Breast epithelium (tissue), 4 donors: ENCODE measurements around the gene SAYSD1. TPM values are rescaled to one million over a fixed set of nuclear protein-coding genes. Genes with fewer than 3 reads are reported as not detected.

Source experiments
- DNase-seq, 2 donors: peaks; one replicate each; pipeline ENCODE4 v3.0.0-alpha.2; 2019; ENCODE audit warnings: low spot score in 2 of 2
- H3K27ac ChIP-seq, 2 donors: fragments of 200-600 bp; sonication (generic) in 1 of 2; one replicate each; pipeline ENCODE4 v1.5.1; 2016 to 2019; ENCODE audit warnings: mild to moderate bottlenecking in 1 of 2
- H3K27me3 ChIP-seq, 2 donors: fragments of 200-600 bp; sonication (generic) in 1 of 2; one replicate each; pipeline versions ENCODE4 v1.5.1 to v1.6.0; 2017 to 2019; ENCODE audit warnings: control low read depth in 1 of 2, mild to moderate bottlenecking in 1 of 2
- H3K36me3 ChIP-seq: fragments of 200-600 bp; one replicate; pipeline ENCODE4 v1.5.1; 2019
- H3K4me1 ChIP-seq, 2 donors: fragments of 200-600 bp; sonication (generic); one replicate each; pipeline ENCODE4 v1.5.1; 2016 to 2019; ENCODE audit warnings: control low read depth in 1 of 2
- H3K4me3 ChIP-seq, 3 donors: fragments of 200-600 bp; sonication (generic); 1 replicate in 2 of 3; 2 replicates in 1 of 3; pipeline ENCODE4 v1.5.1; 2016 to 2019; ENCODE audit warnings: mild to moderate bottlenecking in 3 of 3, moderate library complexity in 2 of 3
- H3K9me3 ChIP-seq, 2 donors: fragments of 200-600 bp; sonication (generic) in 1 of 2; one replicate each; pipeline ENCODE4 v1.5.1; 2016 to 2019; ENCODE audit warnings: control low read depth in 1 of 2
- POLR2A ChIP-seq: fragments of 450-650 bp; IDR thresholded peaks from one replicate; pipeline ENCODE4 v1.6.1; 2016; ENCODE audit warnings: antibody characterized with exemption, mild to moderate bottlenecking, moderate library complexity
- POLR2AphosphoS5 ChIP-seq, 3 donors: sonication (generic); formaldehyde crosslinking; IDR thresholded peaks; one replicate each; pipeline ENCODE4 v1.6.1; 2017; ENCODE audit warnings: antibody characterized with exemption in 3 of 3
- intact Hi-C: fragments of 100-400 bp; cut with DNase I; formaldehyde crosslinking; loops from one replicate; pipeline ENCODE4 v1.15.1; 2023; ENCODE audit warnings: low total_unique reads
- total RNA-seq, 3 donors: library from RNA; depleted of rRNA; stranded (reverse); fragments of >200 nt; gene quantifications; one replicate each; pipeline ENCODE4 v1.1.0, GENCODE V29; 2016
- TF ChIP-seq, protein P1 (sequence below), 3 donors: fragments of 450-650 bp; IDR thresholded peaks; one replicate each; pipeline ENCODE4 v1.5.1; 2016 to 2017; ENCODE audit warnings: antibody characterized with exemption in 3 of 3, mild to moderate bottlenecking in 3 of 3, moderate library complexity in 3 of 3

The SAYSD1 gene
- total RNA-seq, 3 donors from 2014 or later = 21.3 to 35.3 (median 21.8) TPM

DNA sequence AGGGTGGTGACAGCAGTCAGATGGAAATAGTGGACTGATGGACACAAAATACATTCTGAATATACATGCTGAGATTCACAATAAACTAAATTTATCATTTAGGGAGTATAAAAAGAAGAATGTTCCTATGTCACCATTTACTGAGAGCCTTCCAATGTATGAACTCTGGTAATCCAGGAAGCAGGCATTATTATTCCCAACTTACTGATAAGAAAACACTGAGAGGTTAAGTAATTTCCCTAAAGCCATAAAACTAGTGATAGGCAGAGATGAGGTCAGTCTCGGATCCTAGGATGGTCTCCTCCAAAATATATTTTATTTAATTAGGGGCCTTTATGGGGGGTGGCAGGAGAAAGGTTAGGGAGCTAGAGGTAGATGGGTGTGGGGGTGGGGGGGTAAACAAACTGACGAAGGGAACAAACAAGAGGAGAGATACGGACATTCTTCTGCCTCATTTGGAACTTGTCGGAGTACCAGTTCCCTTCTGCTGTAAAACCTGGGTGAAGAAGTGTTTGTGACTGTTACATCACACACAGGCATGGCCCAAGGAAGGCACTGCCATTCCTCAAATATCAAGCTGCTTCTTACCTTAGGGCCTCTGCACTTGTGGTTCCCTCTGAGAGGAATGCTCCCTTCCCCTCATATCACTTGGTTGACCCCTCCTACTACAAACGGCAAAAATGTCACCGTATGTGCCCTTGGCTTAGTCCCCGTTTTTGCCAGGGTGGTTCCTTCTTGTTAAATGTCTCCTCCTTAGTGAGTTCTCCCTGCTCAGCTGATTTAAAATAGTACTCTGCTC is 6.7 kb downstream of the SAYSD1 start:
- TF ChIP-seq POLR2A (no peak), POLR2AphosphoS5 (IDR thresholded peaks at IDR 0.05) (no peak)
- TF ChIP-seq, protein P1, sequence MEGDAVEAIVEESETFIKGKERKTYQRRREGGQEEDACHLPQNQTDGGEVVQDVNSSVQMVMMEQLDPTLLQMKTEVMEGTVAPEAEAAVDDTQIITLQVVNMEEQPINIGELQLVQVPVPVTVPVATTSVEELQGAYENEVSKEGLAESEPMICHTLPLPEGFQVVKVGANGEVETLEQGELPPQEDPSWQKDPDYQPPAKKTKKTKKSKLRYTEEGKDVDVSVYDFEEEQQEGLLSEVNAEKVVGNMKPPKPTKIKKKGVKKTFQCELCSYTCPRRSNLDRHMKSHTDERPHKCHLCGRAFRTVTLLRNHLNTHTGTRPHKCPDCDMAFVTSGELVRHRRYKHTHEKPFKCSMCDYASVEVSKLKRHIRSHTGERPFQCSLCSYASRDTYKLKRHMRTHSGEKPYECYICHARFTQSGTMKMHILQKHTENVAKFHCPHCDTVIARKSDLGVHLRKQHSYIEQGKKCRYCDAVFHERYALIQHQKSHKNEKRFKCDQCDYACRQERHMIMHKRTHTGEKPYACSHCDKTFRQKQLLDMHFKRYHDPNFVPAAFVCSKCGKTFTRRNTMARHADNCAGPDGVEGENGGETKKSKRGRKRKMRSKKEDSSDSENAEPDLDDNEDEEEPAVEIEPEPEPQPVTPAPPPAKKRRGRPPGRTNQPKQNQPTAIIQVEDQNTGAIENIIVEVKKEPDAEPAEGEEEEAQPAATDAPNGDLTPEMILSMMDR (IDR thresholded peaks at IDR 0.05) = no peak
- Histone ChIP-seq H3K9me3 (no peaks in the 10 kb centered on the region), H3K27ac (no peak overlapping the region), H3K36me3 (peaks cover 7% of the 10 kb centered on the region), H3K4me1 (no peaks in the 10 kb centered on the region), H3K4me3 (no peak overlapping the region), H3K27me3 (no peaks in the 10 kb centered on the region)
- no peak for DNase-seq
- intact Hi-C loops = loop anchor here (5.0 kb wide), 1 partner anchor 1404 kb away; no protein-coding TSS in a partner anchor

- Histone ChIP-seq H3K4me1 (no peaks in the 10 kb centered on the region), H3K9me3 (no peaks in the 10 kb centered on the region), H3K36me3 (peaks cover 7% of the 10 kb centered on the region), H3K4me3 (no peak overlapping the region), H3K27me3 (no peaks in the 10 kb centered on the region), H3K27ac (no peak overlapping the region)
- TF ChIP-seq POLR2AphosphoS5 (IDR thresholded peaks at IDR 0.05) (no peak), POLR2A (no peak)
- TF ChIP-seq, protein P1 (IDR thresholded peaks at IDR 0.05) = no peak
- no peak for DNase-seq
- intact Hi-C loops = loop anchor here (5.0 kb wide), 1 partner anchor 1405 kb away; no protein-coding TSS in a partner anchor
Observed at GRCh38 chr6:39107641-39108040, 7.3 kb downstream of the SAYSD1 start.

DNA sequence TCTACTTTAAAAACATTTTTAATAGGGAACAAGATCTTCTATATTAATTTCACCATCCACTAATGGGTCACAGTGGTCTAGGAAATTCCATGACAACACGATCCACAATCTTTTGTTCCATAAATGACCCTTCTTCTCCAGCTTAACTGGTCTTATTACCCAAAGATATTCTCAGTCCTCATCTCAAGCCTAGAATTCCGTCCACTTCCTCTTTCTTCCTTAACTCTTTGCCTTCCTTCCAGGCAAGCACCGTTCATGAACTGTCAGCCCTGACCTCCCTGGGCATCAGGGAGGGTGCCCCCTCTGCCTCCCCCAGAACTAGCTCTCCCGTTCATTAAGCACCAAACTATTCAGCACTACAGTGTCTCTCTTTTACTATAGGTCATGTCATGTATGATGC is 8.0 kb downstream of the SAYSD1 start:
- no peak for TF ChIP-seq POLR2A
- TF ChIP-seq, protein P1 (IDR thresholded peaks at IDR 0.05) = no peak
- no peak for TF ChIP-seq POLR2AphosphoS5 (IDR thresholded peaks at IDR 0.05)
- intact Hi-C loops = loop anchor here (5.0 kb wide), 1 partner anchor 1405 kb away; no protein-coding TSS in a partner anchor
- Histone ChIP-seq H3K4me3 (no peak overlapping the region), H3K36me3 (peaks cover 7% of the 10 kb centered on the region), H3K9me3 (no peaks in the 10 kb centered on the region), H3K27ac (no peak overlapping the region), H3K27me3 (no peaks in the 10 kb centered on the region), H3K4me1 (no peaks in the 10 kb centered on the region)
- DNase-seq = no peak

GRCh38 chr6:39104528-39104927 is 10.5 kb downstream of the SAYSD1 start:
- no peaks in the 10 kb centered on the region for H3K27me3 ChIP-seq
- H3K36me3 ChIP-seq = peaks cover 3% of the 10 kb centered on the region
- no peak overlapping the region for H3K27ac ChIP-seq
- H3K4me1 ChIP-seq = no peaks in the 10 kb centered on the region
- no peak for DNase-seq
- no peaks in the 10 kb centered on the region for H3K9me3 ChIP-seq
- H3K4me3 ChIP-seq = no peak overlapping the region
- intact Hi-C loops = no loop called here
- TF ChIP-seq POLR2AphosphoS5 (IDR thresholded peaks at IDR 0.05) (no peak), POLR2A (no peak)
- TF ChIP-seq, protein P1 (IDR thresholded peaks at IDR 0.05) = no peak

DNA sequence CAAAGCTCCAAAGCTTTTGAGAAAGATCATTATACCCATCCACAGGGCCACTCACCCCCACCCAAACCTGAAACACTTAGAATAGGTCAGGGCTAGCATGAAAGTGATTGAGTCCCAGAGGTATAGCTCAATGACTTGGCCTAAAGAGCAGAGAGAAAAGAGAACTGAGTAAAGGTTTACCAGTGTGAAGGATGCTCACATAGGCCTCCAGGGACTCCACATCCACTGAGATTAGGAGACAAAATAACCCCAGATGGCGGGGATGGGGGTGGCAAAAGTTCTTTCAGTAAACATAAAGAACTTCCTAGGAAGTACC is 12.2 kb downstream of the SAYSD1 start:
- intact Hi-C loops = no loop called here
- H3K4me1 ChIP-seq = no peaks in the 10 kb centered on the region

More for the DNA sequence above, 12.2 kb downstream of the SAYSD1 start:
- Histone ChIP-seq H3K9me3 (no peaks in the 10 kb centered on the region), H3K27ac (no peak overlapping the region), H3K4me3 (no peak overlapping the region), H3K27me3 (no peaks in the 10 kb centered on the region), H3K36me3 (no peaks in the 10 kb centered on the region)
- TF ChIP-seq, protein P1 (IDR thresholded peaks at IDR 0.05) = no peak
- TF ChIP-seq POLR2AphosphoS5 (IDR thresholded peaks at IDR 0.05) (no peak), POLR2A (no peak)
- DNase-seq = no peak
